ENCODE measurements around the gene ADGRB3.

- TF ChIP-seq, protein P1, sequence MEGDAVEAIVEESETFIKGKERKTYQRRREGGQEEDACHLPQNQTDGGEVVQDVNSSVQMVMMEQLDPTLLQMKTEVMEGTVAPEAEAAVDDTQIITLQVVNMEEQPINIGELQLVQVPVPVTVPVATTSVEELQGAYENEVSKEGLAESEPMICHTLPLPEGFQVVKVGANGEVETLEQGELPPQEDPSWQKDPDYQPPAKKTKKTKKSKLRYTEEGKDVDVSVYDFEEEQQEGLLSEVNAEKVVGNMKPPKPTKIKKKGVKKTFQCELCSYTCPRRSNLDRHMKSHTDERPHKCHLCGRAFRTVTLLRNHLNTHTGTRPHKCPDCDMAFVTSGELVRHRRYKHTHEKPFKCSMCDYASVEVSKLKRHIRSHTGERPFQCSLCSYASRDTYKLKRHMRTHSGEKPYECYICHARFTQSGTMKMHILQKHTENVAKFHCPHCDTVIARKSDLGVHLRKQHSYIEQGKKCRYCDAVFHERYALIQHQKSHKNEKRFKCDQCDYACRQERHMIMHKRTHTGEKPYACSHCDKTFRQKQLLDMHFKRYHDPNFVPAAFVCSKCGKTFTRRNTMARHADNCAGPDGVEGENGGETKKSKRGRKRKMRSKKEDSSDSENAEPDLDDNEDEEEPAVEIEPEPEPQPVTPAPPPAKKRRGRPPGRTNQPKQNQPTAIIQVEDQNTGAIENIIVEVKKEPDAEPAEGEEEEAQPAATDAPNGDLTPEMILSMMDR (IDR thresholded peaks at IDR 0.05; ENCODE audit: low read depth, low read length, missing input control), result no peak
- TF ChIP-seq YY1 (IDR thresholded peaks at IDR 0.05), result no peak
- TF ChIP-seq EGR1 (IDR thresholded peaks at IDR 0.05; ENCODE audit: low read depth in 2 of 2), result no peak
- no peak for TF ChIP-seq TAF1 (conservative IDR thresholded peaks at IDR 0.05)
- no peak for TF ChIP-seq JUND (IDR thresholded peaks at IDR 0.05)
- no peak for TF ChIP-seq ATF3 (IDR thresholded peaks at IDR 0.05)
- no peak for TF ChIP-seq MAX (IDR thresholded peaks at IDR 0.05)
- no peak for TF ChIP-seq SP1 (IDR thresholded peaks at IDR 0.05)
- TF ChIP-seq HNF4G (IDR thresholded peaks at IDR 0.05), result no peak
- TF ChIP-seq, protein P2, sequence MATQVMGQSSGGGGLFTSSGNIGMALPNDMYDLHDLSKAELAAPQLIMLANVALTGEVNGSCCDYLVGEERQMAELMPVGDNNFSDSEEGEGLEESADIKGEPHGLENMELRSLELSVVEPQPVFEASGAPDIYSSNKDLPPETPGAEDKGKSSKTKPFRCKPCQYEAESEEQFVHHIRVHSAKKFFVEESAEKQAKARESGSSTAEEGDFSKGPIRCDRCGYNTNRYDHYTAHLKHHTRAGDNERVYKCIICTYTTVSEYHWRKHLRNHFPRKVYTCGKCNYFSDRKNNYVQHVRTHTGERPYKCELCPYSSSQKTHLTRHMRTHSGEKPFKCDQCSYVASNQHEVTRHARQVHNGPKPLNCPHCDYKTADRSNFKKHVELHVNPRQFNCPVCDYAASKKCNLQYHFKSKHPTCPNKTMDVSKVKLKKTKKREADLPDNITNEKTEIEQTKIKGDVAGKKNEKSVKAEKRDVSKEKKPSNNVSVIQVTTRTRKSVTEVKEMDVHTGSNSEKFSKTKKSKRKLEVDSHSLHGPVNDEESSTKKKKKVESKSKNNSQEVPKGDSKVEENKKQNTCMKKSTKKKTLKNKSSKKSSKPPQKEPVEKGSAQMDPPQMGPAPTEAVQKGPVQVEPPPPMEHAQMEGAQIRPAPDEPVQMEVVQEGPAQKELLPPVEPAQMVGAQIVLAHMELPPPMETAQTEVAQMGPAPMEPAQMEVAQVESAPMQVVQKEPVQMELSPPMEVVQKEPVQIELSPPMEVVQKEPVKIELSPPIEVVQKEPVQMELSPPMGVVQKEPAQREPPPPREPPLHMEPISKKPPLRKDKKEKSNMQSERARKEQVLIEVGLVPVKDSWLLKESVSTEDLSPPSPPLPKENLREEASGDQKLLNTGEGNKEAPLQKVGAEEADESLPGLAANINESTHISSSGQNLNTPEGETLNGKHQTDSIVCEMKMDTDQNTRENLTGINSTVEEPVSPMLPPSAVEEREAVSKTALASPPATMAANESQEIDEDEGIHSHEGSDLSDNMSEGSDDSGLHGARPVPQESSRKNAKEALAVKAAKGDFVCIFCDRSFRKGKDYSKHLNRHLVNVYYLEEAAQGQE (IDR thresholded peaks at IDR 0.05), result no peak
- no peak for TF ChIP-seq GABPA (IDR thresholded peaks at IDR 0.05 in 1 of 2, conservative IDR thresholded peaks at IDR 0.05 in 1 of 2)
- no peak for TF ChIP-seq RAD21 (IDR thresholded peaks at IDR 0.05)
Observed at GRCh38 chr6:68915586-68915985, 280.5 kb downstream of the ADGRB3 start.
